Tibial nerve (tissue), 4 donors: ENCODE data around the gene SYTL3. TPM values are rescaled to one million over a fixed set of nuclear protein-coding genes. Genes with fewer than 3 reads are reported as not detected.

Experiments used
- DNase-seq, 2 donors: peaks; one replicate each; pipeline ENCODE4 v3.0.0-alpha.2; 2019; ENCODE audit warnings: low spot score in 2 of 2
- H3K27ac ChIP-seq, 4 donors: fragments of 200-600 bp; sonication (generic) in 3 of 4; one replicate each; pipeline ENCODE4 v1.5.1; 2017 to 2019; ENCODE audit warnings: mild to moderate bottlenecking in 1 of 4
- H3K27me3 ChIP-seq, 2 donors: fragments of 200-600 bp; sonication (generic) in 1 of 2; one replicate each; pipeline versions ENCODE4 v1.5.1 to v1.6.0; 2017 to 2019
- H3K36me3 ChIP-seq, 3 donors: fragments of 200-600 bp; sonication (generic); one replicate each; pipeline ENCODE4 v1.5.1; 2018 to 2019
- H3K4me1 ChIP-seq, 4 donors: fragments of 200-600 bp; sonication (generic) in 3 of 4; one replicate each; pipeline ENCODE4 v1.5.1; 2017 to 2019
- H3K4me3 ChIP-seq, 4 donors: fragments of 200-600 bp; sonication (generic) in 3 of 4; one replicate each; pipeline ENCODE4 v1.5.1; 2017 to 2019; ENCODE audit warnings: mild to moderate bottlenecking in 1 of 4, moderate library complexity in 1 of 4
- H3K9me3 ChIP-seq, 4 donors: fragments of 200-600 bp; sonication (generic) in 3 of 4; one replicate each; pipeline ENCODE4 v1.5.1; 2017 to 2019
- EP300 ChIP-seq, 2 donors: sonication (generic); formaldehyde crosslinking; IDR thresholded peaks; one replicate each; pipeline ENCODE4 v1.6.1; 2017; ENCODE audit warnings: antibody characterized with exemption in 2 of 2, mild to moderate bottlenecking in 1 of 2
- POLR2A ChIP-seq, 2 donors: fragments of 450-650 bp; IDR thresholded peaks; one replicate each; pipeline ENCODE4 v1.6.1; 2017; ENCODE audit warnings: antibody characterized with exemption in 2 of 2, mild to moderate bottlenecking in 2 of 2, moderate library complexity in 2 of 2
- WGBS, 2 donors: methylation state at CpG; one replicate each; pipeline ENCODE4 v1.1.5; 2018; 5-methylcytosine and 5-hydroxymethylcytosine counted together
- total RNA-seq, 4 donors: library from RNA; depleted of rRNA; stranded (reverse); fragments of >200 nt; gene quantifications; one replicate each; pipeline ENCODE4 v1.1.0, GENCODE V29; 2016
- TF ChIP-seq, protein P1 (sequence below), 5 experiments: fragments of 200-600 bp in 3 of 5; fragments of 450-650 bp in 2 of 5; sonication (generic) in 3 of 5; IDR thresholded peaks; one replicate each; pipeline ENCODE4 v1.5.1; 2016 to 2019; ENCODE audit warnings: antibody characterized with exemption in 5 of 5, mild to moderate bottlenecking in 3 of 5, moderate library complexity in 2 of 5

The SYTL3 gene
- total RNA-seq, 4 donors from 2014 or later, result 1.3 to 6.7 (median 3.6) TPM

DNA sequence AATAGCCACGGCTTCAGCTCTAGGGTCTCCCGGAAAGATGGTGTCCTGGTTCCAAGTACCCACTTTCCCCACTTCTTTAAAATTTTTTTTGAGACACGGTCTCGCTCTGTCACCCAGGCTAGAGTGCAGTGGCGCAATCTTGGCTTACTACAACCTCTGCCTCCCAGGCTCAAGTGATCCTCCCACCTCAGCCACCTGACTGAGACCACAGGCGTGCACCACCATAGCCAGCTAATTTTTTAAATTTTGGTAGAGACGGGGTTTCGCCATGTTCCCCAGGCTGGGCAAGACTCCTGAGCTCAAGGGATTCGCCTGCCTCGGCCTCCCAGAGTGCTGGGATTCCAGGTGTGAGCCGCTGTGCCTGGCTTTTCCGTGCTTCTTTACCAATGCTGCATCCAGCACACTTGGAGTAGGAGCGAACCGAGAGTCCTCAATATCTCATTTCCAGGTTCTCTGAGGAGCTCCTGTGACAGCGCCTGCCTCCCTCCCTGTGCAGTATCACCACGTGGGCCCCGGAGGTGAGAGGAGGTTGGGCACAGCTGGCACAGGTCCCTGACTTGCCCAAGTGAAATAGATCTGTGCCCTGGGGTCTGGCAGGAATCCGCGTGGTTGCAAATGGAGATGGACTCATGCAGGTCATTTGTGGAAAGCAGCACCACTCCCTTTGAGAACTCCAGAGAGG, 132.0 kb downstream of the SYTL3 start:
- Histone ChIP-seq H3K27ac (no peak overlapping the region), H3K4me1 (no peaks in the 10 kb centered on the region), H3K36me3 (peaks cover 4 to 100% (median 59%) of the 10 kb centered on the region in 3 donors), H3K4me3 (no peak overlapping the region), H3K27me3 (no peaks in the 10 kb centered on the region), H3K9me3 (no peaks in the 10 kb centered on the region)
- 94 to 95% methylated on average over 19 of the region's 19 CpGs for WGBS, 2 donors
- TF ChIP-seq, protein P1, sequence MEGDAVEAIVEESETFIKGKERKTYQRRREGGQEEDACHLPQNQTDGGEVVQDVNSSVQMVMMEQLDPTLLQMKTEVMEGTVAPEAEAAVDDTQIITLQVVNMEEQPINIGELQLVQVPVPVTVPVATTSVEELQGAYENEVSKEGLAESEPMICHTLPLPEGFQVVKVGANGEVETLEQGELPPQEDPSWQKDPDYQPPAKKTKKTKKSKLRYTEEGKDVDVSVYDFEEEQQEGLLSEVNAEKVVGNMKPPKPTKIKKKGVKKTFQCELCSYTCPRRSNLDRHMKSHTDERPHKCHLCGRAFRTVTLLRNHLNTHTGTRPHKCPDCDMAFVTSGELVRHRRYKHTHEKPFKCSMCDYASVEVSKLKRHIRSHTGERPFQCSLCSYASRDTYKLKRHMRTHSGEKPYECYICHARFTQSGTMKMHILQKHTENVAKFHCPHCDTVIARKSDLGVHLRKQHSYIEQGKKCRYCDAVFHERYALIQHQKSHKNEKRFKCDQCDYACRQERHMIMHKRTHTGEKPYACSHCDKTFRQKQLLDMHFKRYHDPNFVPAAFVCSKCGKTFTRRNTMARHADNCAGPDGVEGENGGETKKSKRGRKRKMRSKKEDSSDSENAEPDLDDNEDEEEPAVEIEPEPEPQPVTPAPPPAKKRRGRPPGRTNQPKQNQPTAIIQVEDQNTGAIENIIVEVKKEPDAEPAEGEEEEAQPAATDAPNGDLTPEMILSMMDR (IDR thresholded peaks at IDR 0.05), result no peak
- TF ChIP-seq POLR2A (IDR thresholded peaks at IDR 0.05) (no peak), EP300 (IDR thresholded peaks at IDR 0.05) (no peak)
- no peak for DNase-seq

DNA sequence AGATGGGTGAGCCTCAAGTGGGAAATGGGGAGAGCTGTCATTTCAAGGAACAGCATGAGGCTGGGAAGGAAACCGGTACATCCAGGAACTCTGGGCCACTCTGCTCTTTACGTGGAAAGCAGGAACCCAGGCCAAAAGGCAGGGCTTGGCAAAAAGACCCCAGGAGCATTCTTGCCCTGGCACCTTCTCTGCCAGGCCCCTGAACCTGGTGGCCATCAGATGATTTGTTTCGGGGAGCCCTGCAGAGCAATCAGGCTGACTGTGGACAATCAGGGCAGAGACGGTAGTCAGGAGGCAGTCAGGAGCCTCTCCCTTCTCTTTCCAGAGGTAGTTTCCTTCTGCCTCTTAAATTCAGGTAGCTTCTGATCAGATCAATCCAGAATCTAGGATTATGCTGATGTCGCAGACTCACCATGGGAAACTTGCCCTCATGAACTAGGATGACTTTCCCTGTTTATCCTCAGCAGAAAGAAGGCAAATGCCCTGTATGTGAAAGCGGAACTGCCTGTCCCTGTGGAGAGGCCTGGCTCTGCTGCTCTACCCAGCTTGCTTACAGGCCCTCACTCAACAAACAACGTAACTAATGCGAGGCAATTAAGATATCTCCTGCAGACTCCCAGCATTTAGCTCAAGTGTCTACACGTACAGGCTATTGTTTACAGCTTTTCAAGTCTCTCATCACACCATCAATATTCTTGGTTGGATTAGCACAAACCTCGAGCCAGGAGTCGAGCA, 132.7 kb downstream of the SYTL3 start:
- Histone ChIP-seq H3K27me3 (no peaks in the 10 kb centered on the region), H3K9me3 (no peaks in the 10 kb centered on the region), H3K4me1 (no peaks in the 10 kb centered on the region), H3K4me3 (no peak overlapping the region), H3K36me3 (peaks cover 4 to 100% (median 67%) of the 10 kb centered on the region in 3 donors), H3K27ac (no peak overlapping the region)
- WGBS, 2 donors, result 84 to 87% methylated on average over 11 of the region's 11 CpGs
- TF ChIP-seq EP300 (IDR thresholded peaks at IDR 0.05), result no peak
- no peak for TF ChIP-seq POLR2A (IDR thresholded peaks at IDR 0.05)
- TF ChIP-seq, protein P1 (IDR thresholded peaks at IDR 0.05), result no peak
- no peak for DNase-seq

DNA sequence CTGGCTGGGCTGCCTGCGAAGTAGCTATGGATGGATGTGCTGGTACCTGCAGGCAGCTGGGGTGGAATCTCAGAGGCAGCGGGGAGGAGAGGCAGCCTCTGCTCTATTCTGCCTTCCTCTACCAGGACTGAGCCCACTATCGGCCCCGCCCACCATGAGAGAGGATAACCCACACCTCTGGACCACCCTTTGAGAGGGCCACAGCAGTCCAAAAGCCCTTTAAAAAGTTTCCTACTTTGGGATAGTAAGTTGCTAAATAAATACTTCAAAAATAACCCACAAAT, 133.3 kb downstream of the SYTL3 start:
- Histone ChIP-seq H3K9me3 (no peaks in the 10 kb centered on the region), H3K4me3 (no peak overlapping the region), H3K27me3 (no peaks in the 10 kb centered on the region), H3K36me3 (peaks cover 4 to 100% (median 66%) of the 10 kb centered on the region in 3 donors), H3K4me1 (no peaks in the 10 kb centered on the region), H3K27ac (no peak overlapping the region)
- DNase-seq, result no peak
- 84 to 94% methylated on average over 4 of the region's 4 CpGs for WGBS, 2 donors
- TF ChIP-seq, protein P1 (IDR thresholded peaks at IDR 0.05), result no peak
- TF ChIP-seq EP300 (IDR thresholded peaks at IDR 0.05) (no peak), POLR2A (IDR thresholded peaks at IDR 0.05) (no peak)

DNA sequence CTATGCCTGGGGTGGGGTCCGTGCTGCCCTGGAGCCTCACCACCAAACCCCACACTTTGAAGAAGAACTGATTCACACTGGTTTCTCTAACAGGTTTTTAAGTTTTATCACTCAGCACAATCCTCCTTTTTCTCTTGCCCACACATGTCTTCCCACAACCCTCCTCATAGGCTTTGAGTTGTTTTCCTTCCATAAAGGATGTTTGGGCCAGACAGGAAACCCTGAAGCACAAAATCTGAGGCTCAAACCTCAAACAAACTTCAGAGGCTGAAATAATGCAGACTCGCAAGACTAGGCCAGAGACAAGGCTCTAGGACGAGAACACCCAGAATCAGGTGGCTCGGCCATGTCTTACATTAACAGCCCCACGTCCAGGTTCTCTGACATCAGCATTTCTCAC, 134.0 kb downstream of the SYTL3 start:
- Histone ChIP-seq H3K27ac (no peak overlapping the region), H3K36me3 (peaks cover 4 to 100% (median 65%) of the 10 kb centered on the region in 3 donors), H3K27me3 (no peaks in the 10 kb centered on the region), H3K4me3 (no peak overlapping the region), H3K9me3 (no peaks in the 10 kb centered on the region), H3K4me1 (no peaks in the 10 kb centered on the region)
- 95 to 97% methylated on average over 5 of the region's 5 CpGs for WGBS, 2 donors
- no peak for DNase-seq
- TF ChIP-seq, protein P1 (IDR thresholded peaks at IDR 0.05), result no peak
- no peak for TF ChIP-seq POLR2A (IDR thresholded peaks at IDR 0.05)
- TF ChIP-seq EP300 (IDR thresholded peaks at IDR 0.05), result no peak

DNA sequence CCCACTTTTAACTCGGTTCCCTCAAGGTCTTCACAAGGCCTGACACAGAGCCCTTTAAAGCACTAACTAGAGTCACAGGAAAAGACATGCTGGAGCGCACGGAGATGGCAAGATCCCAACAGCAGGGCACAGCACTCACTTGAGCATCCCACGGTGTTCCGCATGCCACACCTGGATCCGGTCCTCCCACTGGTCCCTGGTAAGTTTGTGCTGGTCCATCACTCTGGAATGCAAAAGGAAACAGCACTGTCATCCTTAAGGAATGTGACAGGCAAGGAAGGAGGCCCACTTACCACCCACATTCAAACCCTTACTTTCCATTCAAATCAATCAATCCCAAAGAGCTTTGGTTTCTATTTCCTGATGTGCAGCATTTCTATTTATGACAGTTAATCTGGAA, 134.7 kb downstream of the SYTL3 start:
- no peak overlapping the region for H3K27ac ChIP-seq

More for the DNA sequence above, 134.7 kb downstream of the SYTL3 start:
- peaks cover 0 to 5% (median under 1%) of the 10 kb centered on the region in 4 donors for H3K4me1 ChIP-seq
- DNase-seq, result no peak
- H3K27me3 ChIP-seq, result no peaks in the 10 kb centered on the region
- WGBS, 2 donors, result 81 to 96% methylated on average over 6 of the region's 6 CpGs
- H3K4me3 ChIP-seq, result no peak overlapping the region
- H3K9me3 ChIP-seq, result no peaks in the 10 kb centered on the region
- H3K36me3 ChIP-seq, result peaks cover 4 to 96% (median 65%) of the 10 kb centered on the region in 3 donors
- no peak for TF ChIP-seq POLR2A (IDR thresholded peaks at IDR 0.05)
- TF ChIP-seq, protein P1 (IDR thresholded peaks at IDR 0.05), result no peak
- no peak for TF ChIP-seq EP300 (IDR thresholded peaks at IDR 0.05)
